ENCODE data around the gene TGIF1. TPM values are rescaled to one million over a fixed set of nuclear protein-coding genes. Genes with fewer than 3 reads are reported as not detected.

Gene TGIF1
- total and polyA plus RNA-seq, 2 of the 4 experiments (the other 2 are of a cell fraction) = 62.1 to 118 TPM

DNA sequence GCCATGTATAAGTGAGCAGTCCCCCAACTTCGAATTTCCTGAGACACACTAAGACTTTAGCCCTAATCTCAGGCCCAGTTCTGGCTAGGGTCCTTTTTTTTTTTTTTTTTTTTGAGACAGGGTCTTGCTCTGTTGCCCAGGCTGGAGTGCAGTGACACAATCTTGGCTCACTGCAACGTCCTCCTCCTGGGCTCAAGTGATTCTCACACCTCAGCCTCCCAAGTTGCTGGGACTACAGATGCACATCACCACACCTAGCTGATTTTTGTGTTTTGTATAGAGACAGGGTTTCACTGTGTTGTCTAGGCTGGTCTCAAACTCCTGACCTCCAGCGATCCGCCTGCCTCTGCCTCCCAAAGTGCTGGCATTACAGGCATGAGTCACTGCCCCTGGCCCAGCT, 23.9 kb upstream of the TGIF1 start:
- Histone ChIP-seq H3K9ac (ENCODE audit: low read depth, low read length) (no peak overlapping the region), H3K9me3 (ENCODE audit: control insufficient read depth, insufficient read depth, low read length) (no peaks in the 10 kb centered on the region), H3K23ac (ENCODE audit: low read depth, low read length) (no peak overlapping the region), H3K4me2 (ENCODE audit: low read depth, low read length) (no peak overlapping the region), H3K4me3 (ENCODE audit: insufficient read depth, low read depth, low read length) (no peak overlapping the region), H2AK9ac (replicated peaks; ENCODE audit: low read depth, low read length, poor library complexity) (no peak overlapping the region), H2BK120ac (ENCODE audit: low read depth, low read length) (no peak overlapping the region), H3K36me3 (ENCODE audit: control insufficient read depth, insufficient read depth, low read length) (no peaks in the 10 kb centered on the region), H4K20me1 (ENCODE audit: insufficient read depth, low read length) (no peaks in the 10 kb centered on the region), H2BK5ac (ENCODE audit: low read depth, low read length, poor library complexity, severe bottlenecking) (no peak overlapping the region), H3K4me1 (ENCODE audit: control insufficient read depth, insufficient read depth, low read length) (no peaks in the 10 kb centered on the region), H3K9me1 (ENCODE audit: insufficient read depth, low read length) (no peaks in the 10 kb centered on the region), H3K56ac (ENCODE audit: extremely low read depth, insufficient read depth, low read length) (no peak overlapping the region), H3K27ac (ENCODE audit: insufficient read depth, low read length) (no peak overlapping the region), H2AK5ac (ENCODE audit: low read depth, low read length) (no peak overlapping the region), H4K8ac (ENCODE audit: low read depth in 2 of 2, low read length in 2 of 2) (no peak overlapping the region), H3K27me3 (ENCODE audit: control insufficient read depth, insufficient read depth, low read length) (no peaks in the 10 kb centered on the region), H3K4ac (ENCODE audit: low read depth, low read length) (no peak overlapping the region), H2BK20ac (ENCODE audit: low read depth, low read length) (no peak overlapping the region), H3K79me1 (ENCODE audit: low read depth in 1 of 2, low read length in 2 of 2) (no peaks in the 10 kb centered on the region), H3K14ac (replicated peaks; ENCODE audit: low read depth, low read length) (no peak overlapping the region), H2AFZ (replicated peaks; ENCODE audit: low read length, poor library complexity) (no peak overlapping the region), H3K18ac (ENCODE audit: low read depth, low read length) (no peak overlapping the region), H2BK15ac (ENCODE audit: low read depth, low read length) (no peak overlapping the region), H4K91ac (ENCODE audit: insufficient read depth, low read depth, low read length) (no peak overlapping the region), H4K5ac (ENCODE audit: low read depth, low read length) (no peak overlapping the region)
- POLR2A ChIA-PET (ENCODE audit: unreplicated experiment) = no interaction called here
- intact Hi-C loops (cut with micrococcal nuclease) (no loop called here), in situ Hi-C loops (cut with MboI; ENCODE audit: low sequenced_read_pairs) (no loop called here), dilution Hi-C loops (cut with HindIII; ENCODE audit: low sequenced_read_pairs, unreplicated experiment) (no loop called here)
- TF ChIP-seq, protein P1, sequence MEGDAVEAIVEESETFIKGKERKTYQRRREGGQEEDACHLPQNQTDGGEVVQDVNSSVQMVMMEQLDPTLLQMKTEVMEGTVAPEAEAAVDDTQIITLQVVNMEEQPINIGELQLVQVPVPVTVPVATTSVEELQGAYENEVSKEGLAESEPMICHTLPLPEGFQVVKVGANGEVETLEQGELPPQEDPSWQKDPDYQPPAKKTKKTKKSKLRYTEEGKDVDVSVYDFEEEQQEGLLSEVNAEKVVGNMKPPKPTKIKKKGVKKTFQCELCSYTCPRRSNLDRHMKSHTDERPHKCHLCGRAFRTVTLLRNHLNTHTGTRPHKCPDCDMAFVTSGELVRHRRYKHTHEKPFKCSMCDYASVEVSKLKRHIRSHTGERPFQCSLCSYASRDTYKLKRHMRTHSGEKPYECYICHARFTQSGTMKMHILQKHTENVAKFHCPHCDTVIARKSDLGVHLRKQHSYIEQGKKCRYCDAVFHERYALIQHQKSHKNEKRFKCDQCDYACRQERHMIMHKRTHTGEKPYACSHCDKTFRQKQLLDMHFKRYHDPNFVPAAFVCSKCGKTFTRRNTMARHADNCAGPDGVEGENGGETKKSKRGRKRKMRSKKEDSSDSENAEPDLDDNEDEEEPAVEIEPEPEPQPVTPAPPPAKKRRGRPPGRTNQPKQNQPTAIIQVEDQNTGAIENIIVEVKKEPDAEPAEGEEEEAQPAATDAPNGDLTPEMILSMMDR (conservative IDR thresholded peaks at IDR 0.05; ENCODE audit: low read depth, low read length) = no peak
- no peak for TF ChIP-seq RAD21 (IDR thresholded peaks at IDR 0.05; ENCODE audit: low read length)
- no peak for TF ChIP-seq MAFK (IDR thresholded peaks at IDR 0.05; ENCODE audit: low read depth, low read length)
- TF ChIP-seq MXI1 (IDR thresholded peaks at IDR 0.05; ENCODE audit: borderline replicate concordance, low read depth, low read length) = no peak
- TF ChIP-seq, protein P2, sequence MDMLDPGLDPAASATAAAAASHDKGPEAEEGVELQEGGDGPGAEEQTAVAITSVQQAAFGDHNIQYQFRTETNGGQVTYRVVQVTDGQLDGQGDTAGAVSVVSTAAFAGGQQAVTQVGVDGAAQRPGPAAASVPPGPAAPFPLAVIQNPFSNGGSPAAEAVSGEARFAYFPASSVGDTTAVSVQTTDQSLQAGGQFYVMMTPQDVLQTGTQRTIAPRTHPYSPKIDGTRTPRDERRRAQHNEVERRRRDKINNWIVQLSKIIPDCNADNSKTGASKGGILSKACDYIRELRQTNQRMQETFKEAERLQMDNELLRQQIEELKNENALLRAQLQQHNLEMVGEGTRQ (IDR thresholded peaks at IDR 0.05; ENCODE audit: low read depth, low read length) = no peak
- no peak for TF ChIP-seq CHD1 (IDR thresholded peaks at IDR 0.05; ENCODE audit: low read depth, low read length)
- TF ChIP-seq BHLHE40 (IDR thresholded peaks at IDR 0.05; ENCODE audit: low read depth, low read length) = no peak
- TF ChIP-seq POLR2A (IDR thresholded peaks at IDR 0.05; ENCODE audit: low read depth, low read length) = no peak
- TF ChIP-seq SMC3 (IDR thresholded peaks at IDR 0.05; ENCODE audit: low read depth, low read length) = no peak
- no peak for TF ChIP-seq NFE2L2 (IDR thresholded peaks at IDR 0.05; ENCODE audit: low read depth, low read length)
- TF ChIP-seq, protein P3, sequence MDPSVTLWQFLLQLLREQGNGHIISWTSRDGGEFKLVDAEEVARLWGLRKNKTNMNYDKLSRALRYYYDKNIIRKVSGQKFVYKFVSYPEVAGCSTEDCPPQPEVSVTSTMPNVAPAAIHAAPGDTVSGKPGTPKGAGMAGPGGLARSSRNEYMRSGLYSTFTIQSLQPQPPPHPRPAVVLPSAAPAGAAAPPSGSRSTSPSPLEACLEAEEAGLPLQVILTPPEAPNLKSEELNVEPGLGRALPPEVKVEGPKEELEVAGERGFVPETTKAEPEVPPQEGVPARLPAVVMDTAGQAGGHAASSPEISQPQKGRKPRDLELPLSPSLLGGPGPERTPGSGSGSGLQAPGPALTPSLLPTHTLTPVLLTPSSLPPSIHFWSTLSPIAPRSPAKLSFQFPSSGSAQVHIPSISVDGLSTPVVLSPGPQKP (IDR thresholded peaks at IDR 0.05; ENCODE audit: borderline replicate concordance, low read depth, low read length) = no peak
- TF ChIP-seq MAZ (IDR thresholded peaks at IDR 0.05; ENCODE audit: borderline replicate concordance, low read depth, low read length) = no peak
- TF ChIP-seq RCOR1 (IDR thresholded peaks at IDR 0.05; ENCODE audit: insufficient replicate concordance, low read length) = no peak
- TF ChIP-seq RFX5 (IDR thresholded peaks at IDR 0.05; ENCODE audit: low read depth, low read length) = no peak
- TF ChIP-seq CEBPB (IDR thresholded peaks at IDR 0.05; ENCODE audit: low read depth, low read length) = no peak
- CTCF ChIA-PET = no interaction called here
- ATAC-seq (ENCODE audit: low read depth) = no peak
- BruUV-seq (replicated peaks) = no TSS peak
- no peak for DNase-seq
- no CpG with 5 or more reads among the region's 4 CpGs for WGBS, 2 experiments (ENCODE audit: extremely low coverage in 2 of 2, insufficient read length in 1 of 2)

Data from IMR-90 (cell line).